ENCODE data around the gene HECW1. TPM values are rescaled to one million over a fixed set of nuclear protein-coding genes. Genes with fewer than 3 reads are reported as not detected.
A peak's percentile ranks its signal among the peaks of the same experiment; 100 is the strongest.

The HECW1 gene
- total and polyA plus RNA-seq, 2 of the 13 experiments (the other 11 are each of a cell fraction or from before 2014, with no cell fraction given), result not detected

GRCh38 chr7:43489257-43489656, 376.8 kb downstream of the HECW1 start (continued):
- no peak for TF ChIP-seq SMAD3 (CRISPR knock-in tag; IDR thresholded peaks at IDR 0.05)
- no peak for TF ChIP-seq RAD21 (CRISPR knock-in tag; IDR thresholded peaks at IDR 0.05)
- TF ChIP-seq SYNCRIP (IDR thresholded peaks at IDR 0.05; ENCODE audit: insufficient read depth, low read depth, low read length), result no peak
- no peak for TF ChIP-seq AFF4 (CRISPR knock-in tag; IDR thresholded peaks at IDR 0.05)
- no peak for TF ChIP-seq PBX3 (CRISPR knock-in tag; IDR thresholded peaks at IDR 0.05; ENCODE audit: borderline replicate concordance)
- no peak for TF ChIP-seq RBAK (CRISPR knock-in tag; IDR thresholded peaks at IDR 0.05)
- TF ChIP-seq HNRNPH1 (optimal IDR thresholded peaks at IDR 0.05; ENCODE audit: low read depth, low read length), result no peak
- TF ChIP-seq ETV5 (CRISPR knock-in tag; IDR thresholded peaks at IDR 0.05; ENCODE audit: borderline replicate concordance), result no peak
- no peak for TF ChIP-seq HMG20B (CRISPR knock-in tag; conservative IDR thresholded peaks at IDR 0.05)
- 0 out of 2 replicates have a peak, but pooled peaks have one; percentile 22 for TF ChIP-seq MAFF (IDR thresholded peaks at IDR 0.05; ENCODE audit: low read depth, low read length)
- TF ChIP-seq MYPOP (CRISPR knock-in tag; IDR thresholded peaks at IDR 0.05), result no peak
- TF ChIP-seq NFIB (CRISPR knock-in tag; IDR thresholded peaks at IDR 0.05; ENCODE audit: borderline replicate concordance), result no peak
- no peak for TF ChIP-seq TIGD3 (CRISPR knock-in tag; IDR thresholded peaks at IDR 0.05; ENCODE audit: borderline replicate concordance)
- no peak for TF ChIP-seq ZNF746 (CRISPR knock-in tag; IDR thresholded peaks at IDR 0.05)
- TF ChIP-seq MNT (IDR thresholded peaks at IDR 0.05), result no peak
- no peak for TF ChIP-seq SOX6 (IDR thresholded peaks at IDR 0.05)
- TF ChIP-seq SOX6 (CRISPR knock-in tag; IDR thresholded peaks at IDR 0.05), result peak; percentile 39; the same call in 1 of the 2 replicates
- TF ChIP-seq SOX5 (CRISPR knock-in tag; IDR thresholded peaks at IDR 0.05; ENCODE audit: borderline replicate concordance), result peak; percentile 19; the same call in 1 of the 2 replicates
- TF ChIP-seq ZBTB44 (CRISPR knock-in tag; IDR thresholded peaks at IDR 0.05), result no peak
- TF ChIP-seq TCF12 (IDR thresholded peaks at IDR 0.05), result no peak
- TF ChIP-seq TCF12 (CRISPR knock-in tag; IDR thresholded peaks at IDR 0.05), result no peak
- TF ChIP-seq ZNF3 (CRISPR knock-in tag; IDR thresholded peaks at IDR 0.05), result no peak

Data from HepG2 (cell line).